ENCODE measurements around the gene TMEM248. TPM values are rescaled to one million over a fixed set of nuclear protein-coding genes. Genes with fewer than 3 reads are reported as not detected.

Gene TMEM248
- total and polyA plus RNA-seq, 10 donors = 21.5 to 142 (median 87.4) TPM

DNA sequence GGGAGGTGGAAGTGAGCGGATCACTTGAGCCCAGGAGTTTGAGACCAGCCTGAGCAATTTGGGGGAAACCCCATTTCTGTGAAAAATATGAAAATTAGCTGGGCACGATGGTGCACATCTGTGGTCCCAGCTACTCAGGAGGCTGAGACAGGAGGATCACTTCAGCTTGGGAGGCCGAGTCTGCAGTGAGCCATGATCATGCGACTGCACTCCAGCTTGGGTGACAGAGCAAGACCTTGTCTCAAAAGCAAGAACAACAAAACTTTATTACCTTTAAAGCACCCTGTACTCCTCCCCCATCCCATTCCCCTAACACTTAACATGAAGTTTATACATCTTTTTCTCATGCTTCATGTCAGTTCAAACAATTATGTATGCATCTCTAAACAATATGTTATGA is 1.3 kb upstream of the TMEM248 start:
- TF ChIP-seq, protein P1, sequence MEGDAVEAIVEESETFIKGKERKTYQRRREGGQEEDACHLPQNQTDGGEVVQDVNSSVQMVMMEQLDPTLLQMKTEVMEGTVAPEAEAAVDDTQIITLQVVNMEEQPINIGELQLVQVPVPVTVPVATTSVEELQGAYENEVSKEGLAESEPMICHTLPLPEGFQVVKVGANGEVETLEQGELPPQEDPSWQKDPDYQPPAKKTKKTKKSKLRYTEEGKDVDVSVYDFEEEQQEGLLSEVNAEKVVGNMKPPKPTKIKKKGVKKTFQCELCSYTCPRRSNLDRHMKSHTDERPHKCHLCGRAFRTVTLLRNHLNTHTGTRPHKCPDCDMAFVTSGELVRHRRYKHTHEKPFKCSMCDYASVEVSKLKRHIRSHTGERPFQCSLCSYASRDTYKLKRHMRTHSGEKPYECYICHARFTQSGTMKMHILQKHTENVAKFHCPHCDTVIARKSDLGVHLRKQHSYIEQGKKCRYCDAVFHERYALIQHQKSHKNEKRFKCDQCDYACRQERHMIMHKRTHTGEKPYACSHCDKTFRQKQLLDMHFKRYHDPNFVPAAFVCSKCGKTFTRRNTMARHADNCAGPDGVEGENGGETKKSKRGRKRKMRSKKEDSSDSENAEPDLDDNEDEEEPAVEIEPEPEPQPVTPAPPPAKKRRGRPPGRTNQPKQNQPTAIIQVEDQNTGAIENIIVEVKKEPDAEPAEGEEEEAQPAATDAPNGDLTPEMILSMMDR (IDR thresholded peaks at IDR 0.05 in 8 of 11, conservative IDR thresholded peaks at IDR 0.05 in 3 of 11) = no peak

DNA sequence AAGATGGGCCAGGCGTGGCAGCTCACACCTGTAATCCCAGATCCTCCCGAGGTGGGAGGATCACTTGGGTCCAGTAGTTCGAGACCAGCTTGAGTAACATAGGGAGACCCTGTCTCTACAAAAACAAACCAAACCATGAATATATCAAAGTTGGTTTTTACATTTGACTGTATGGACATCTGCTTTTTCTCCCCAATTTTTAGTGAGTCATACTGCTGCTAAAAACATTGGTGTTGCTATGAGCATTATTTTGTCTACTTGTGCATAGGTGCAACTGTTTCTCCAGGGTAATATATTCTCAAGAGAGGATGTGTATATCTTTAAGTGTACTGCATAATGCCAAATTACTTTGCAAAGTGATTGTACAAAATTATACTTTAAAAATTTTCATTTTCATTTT is 769 bp upstream of the TMEM248 start:
- H3K4me1 ChIP-seq = peaks cover 19 to 48% (median 39%) of the 10 kb centered on the region in 6 donors
- WGBS, 5 donors = 84 to 90% (median 89%) methylated on average over 3 of the region's 3 CpGs
- intact Hi-C loops (cut with DNase I; ENCODE audit: low total_unique reads) = no loop called here
- no peaks in the 10 kb centered on the region for H3K9me3 ChIP-seq
- DNase-seq = no peak
- peak overlapping the region in 5 of 8 donors; percentile 85 to 94 (median 88) for H3K27ac ChIP-seq
- peak overlapping the region; percentile 78 to 99 (median 92) for H3K4me3 ChIP-seq
- H3K27me3 ChIP-seq (replicated peaks in 1 of 7) = no peaks in the 10 kb centered on the region
- TF ChIP-seq, protein P1 (IDR thresholded peaks at IDR 0.05 in 8 of 11, conservative IDR thresholded peaks at IDR 0.05 in 3 of 11) = no peak
- no peak for TF ChIP-seq POLR2AphosphoS5 (IDR thresholded peaks at IDR 0.05)
- no peak for TF ChIP-seq POLR2A (IDR thresholded peaks at IDR 0.05)
- H3K36me3 ChIP-seq = peaks cover 0 to 24% (median 2%) of the 10 kb centered on the region in 6 donors

More for the DNA sequence above, 1.3 kb upstream of the TMEM248 start:
- no peaks in the 10 kb centered on the region for H3K9me3 ChIP-seq
- no peak overlapping the region for H3K27ac ChIP-seq
- 93 to 97% (median 94%) methylated on average over 4 of the region's 4 CpGs for WGBS, 5 donors
- H3K27me3 ChIP-seq (replicated peaks in 1 of 7) = no peaks in the 10 kb centered on the region
- H3K4me1 ChIP-seq = peaks cover 19 to 42% (median 34%) of the 10 kb centered on the region in 6 donors
- DNase-seq = no peak
- intact Hi-C loops (cut with DNase I; ENCODE audit: low total_unique reads) = no loop called here
- peaks cover 0 to 18% (median 1%) of the 10 kb centered on the region in 6 donors for H3K36me3 ChIP-seq
- no peak overlapping the region for H3K4me3 ChIP-seq

DNA sequence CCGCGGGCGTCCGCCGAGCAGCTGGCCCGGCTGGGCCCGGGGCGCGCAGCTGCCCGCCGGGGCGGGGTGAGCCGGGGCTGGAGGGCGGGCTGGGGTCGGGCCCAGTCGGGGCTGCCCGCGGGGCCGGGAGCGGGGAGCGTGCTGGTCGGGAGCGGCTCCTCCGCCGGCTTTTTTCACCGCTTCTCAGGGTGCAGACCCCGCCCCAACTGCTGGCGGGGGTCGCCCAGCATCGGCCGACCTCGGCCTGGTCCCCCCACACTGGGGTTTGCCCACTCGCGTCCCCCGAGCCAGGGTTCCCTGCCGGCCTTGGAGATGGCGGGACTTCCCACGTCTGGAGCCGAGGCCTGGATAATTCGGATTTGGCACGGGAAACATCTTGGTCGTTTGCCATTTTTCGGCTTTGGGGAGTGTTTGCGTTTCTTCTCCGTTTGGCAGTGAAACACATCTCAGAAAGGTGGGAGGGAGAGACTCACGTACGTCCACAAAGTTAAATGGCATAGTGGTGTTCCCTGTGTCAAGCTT is 432 bp downstream of the TMEM248 start:
- Histone ChIP-seq H3K9me3 (no peaks in the 10 kb centered on the region), H3K27ac (peak overlapping the region; percentile 73 to 94 (median 87)), H3K4me1 (peaks cover 19 to 60% (median 45%) of the 10 kb centered on the region in 6 donors), H3K36me3 (peaks cover 0 to 35% (median 4%) of the 10 kb centered on the region in 6 donors), H3K27me3 (replicated peaks in 1 of 7) (no peaks in the 10 kb centered on the region), H3K4me3 (peak overlapping the region; percentile 78 to 99 (median 92))
- intact Hi-C loops (cut with DNase I; ENCODE audit: low total_unique reads) = no loop called here
- 0 to 1% (median 0%) methylated on average over 24 to 47 of the region's 47 CpGs for WGBS, 5 donors
- DNase-seq = peak; percentile 90
- TF ChIP-seq POLR2AphosphoS5 (IDR thresholded peaks at IDR 0.05) (no peak), POLR2A (IDR thresholded peaks at IDR 0.05) (no peak)
- TF ChIP-seq, protein P1 (IDR thresholded peaks at IDR 0.05 in 8 of 11, conservative IDR thresholded peaks at IDR 0.05 in 3 of 11) = no peak

DNA sequence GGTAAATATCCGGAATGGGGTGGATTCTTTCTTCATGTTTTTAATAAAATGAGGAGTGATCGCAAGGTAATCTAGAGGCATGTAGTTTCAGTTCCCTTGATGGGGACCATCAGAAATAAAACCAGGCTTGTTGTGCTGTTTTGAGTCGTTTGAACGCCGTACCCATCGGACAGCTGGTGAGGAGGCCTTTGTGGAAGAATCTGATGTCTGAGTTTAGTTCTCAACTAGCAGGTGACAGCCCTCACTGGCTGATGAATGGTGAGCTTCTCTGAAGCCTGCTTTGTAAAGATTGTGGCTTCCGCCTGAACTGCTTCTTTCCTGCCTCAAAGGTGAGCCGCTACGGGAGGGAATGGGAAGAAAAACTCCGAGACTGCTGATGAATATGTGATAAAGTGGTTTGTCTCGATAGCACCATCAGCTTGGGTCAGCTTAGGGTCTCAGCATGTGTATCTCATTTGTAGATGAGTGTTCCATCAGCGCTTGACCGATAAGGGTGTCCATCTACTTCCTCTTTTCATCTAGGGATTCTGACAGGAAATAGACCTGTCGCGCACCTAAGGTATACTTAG is 977 bp downstream of the TMEM248 start:
- intact Hi-C loops (cut with DNase I; ENCODE audit: low total_unique reads) = no loop called here
- 2 to 5% (median 4%) methylated on average over 15 of the region's 15 CpGs for WGBS, 5 donors
- TF ChIP-seq, protein P1 (IDR thresholded peaks at IDR 0.05 in 8 of 11, conservative IDR thresholded peaks at IDR 0.05 in 3 of 11) = no peak
- TF ChIP-seq POLR2A (IDR thresholded peaks at IDR 0.05) (no peak), POLR2AphosphoS5 (IDR thresholded peaks at IDR 0.05) (no peak)
- DNase-seq = no peak
- H3K4me3 ChIP-seq = peak overlapping the region; percentile 78 to 99 (median 92)
- H3K36me3 ChIP-seq = peaks cover 0 to 38% (median 4%) of the 10 kb centered on the region in 6 donors
- H3K27me3 ChIP-seq (replicated peaks in 1 of 7) = no peaks in the 10 kb centered on the region
- peak overlapping the region; percentile 73 to 94 (median 87) for H3K27ac ChIP-seq
- no peaks in the 10 kb centered on the region for H3K9me3 ChIP-seq
- H3K4me1 ChIP-seq = peaks cover 19 to 65% (median 48%) of the 10 kb centered on the region in 6 donors

Measured in spleen (tissue), 11 donors.